Breast epithelium (tissue), 4 donors: ENCODE measurements around the gene ACBD7. TPM values are rescaled to one million over a fixed set of nuclear protein-coding genes. Genes with fewer than 3 reads are reported as not detected.

ENCODE experiments used
- DNase-seq, 2 donors: peaks; one replicate each; pipeline ENCODE4 v3.0.0-alpha.2; 2019; ENCODE audit warnings: low spot score in 2 of 2
- H3K27ac ChIP-seq, 2 donors: fragments of 200-600 bp; sonication (generic) in 1 of 2; one replicate each; pipeline ENCODE4 v1.5.1; 2016 to 2019; ENCODE audit warnings: mild to moderate bottlenecking in 1 of 2
- H3K27me3 ChIP-seq, 2 donors: fragments of 200-600 bp; sonication (generic) in 1 of 2; one replicate each; pipeline versions ENCODE4 v1.5.1 to v1.6.0; 2017 to 2019; ENCODE audit warnings: control low read depth in 1 of 2, mild to moderate bottlenecking in 1 of 2
- H3K36me3 ChIP-seq: fragments of 200-600 bp; one replicate; pipeline ENCODE4 v1.5.1; 2019
- H3K4me1 ChIP-seq, 2 donors: fragments of 200-600 bp; sonication (generic); one replicate each; pipeline ENCODE4 v1.5.1; 2016 to 2019; ENCODE audit warnings: control low read depth in 1 of 2
- H3K4me3 ChIP-seq, 3 donors: fragments of 200-600 bp; sonication (generic); 1 replicate in 2 of 3; 2 replicates in 1 of 3; pipeline ENCODE4 v1.5.1; 2016 to 2019; ENCODE audit warnings: mild to moderate bottlenecking in 3 of 3, moderate library complexity in 2 of 3
- H3K9me3 ChIP-seq, 2 donors: fragments of 200-600 bp; sonication (generic) in 1 of 2; one replicate each; pipeline ENCODE4 v1.5.1; 2016 to 2019; ENCODE audit warnings: control low read depth in 1 of 2
- CTCF ChIP-seq, 3 donors: fragments of 450-650 bp; IDR thresholded peaks; one replicate each; pipeline ENCODE4 v1.5.1; 2016 to 2017; ENCODE audit warnings: antibody characterized with exemption in 3 of 3, mild to moderate bottlenecking in 3 of 3, moderate library complexity in 3 of 3
- POLR2A ChIP-seq: fragments of 450-650 bp; IDR thresholded peaks from one replicate; pipeline ENCODE4 v1.6.1; 2016; ENCODE audit warnings: antibody characterized with exemption, mild to moderate bottlenecking, moderate library complexity
- POLR2AphosphoS5 ChIP-seq, 3 donors: sonication (generic); formaldehyde crosslinking; IDR thresholded peaks; one replicate each; pipeline ENCODE4 v1.6.1; 2017; ENCODE audit warnings: antibody characterized with exemption in 3 of 3
- intact Hi-C: fragments of 100-400 bp; cut with DNase I; formaldehyde crosslinking; loops from one replicate; pipeline ENCODE4 v1.15.1; 2023; ENCODE audit warnings: low total_unique reads
- total RNA-seq, 3 donors: library from RNA; depleted of rRNA; stranded (reverse); fragments of >200 nt; gene quantifications; one replicate each; pipeline ENCODE4 v1.1.0, GENCODE V29; 2016

Gene ACBD7
- total RNA-seq, 3 donors from 2014 or later = 1.0 to 1.1 TPM; not detected in 1

GRCh38 chr10:15075421-15075820, 13.2 kb downstream of the ACBD7 start:
- TF ChIP-seq POLR2AphosphoS5 (IDR thresholded peaks at IDR 0.05) (no peak), CTCF (IDR thresholded peaks at IDR 0.05) (no peak), POLR2A (no peak)
- DNase-seq = no peak
- Histone ChIP-seq H3K4me1 (no peaks in the 10 kb centered on the region), H3K4me3 (no peak overlapping the region), H3K27ac (no peak overlapping the region), H3K27me3 (no peaks in the 10 kb centered on the region), H3K9me3 (no peaks in the 10 kb centered on the region), H3K36me3 (no peaks in the 10 kb centered on the region)
- intact Hi-C loops = no loop called here

GRCh38 chr10:15072358-15072757, 16.2 kb downstream of the ACBD7 start:
- Histone ChIP-seq H3K4me3 (no peak overlapping the region), H3K4me1 (no peaks in the 10 kb centered on the region), H3K36me3 (no peaks in the 10 kb centered on the region), H3K9me3 (no peaks in the 10 kb centered on the region), H3K27ac (no peak overlapping the region), H3K27me3 (no peaks in the 10 kb centered on the region)
- TF ChIP-seq POLR2AphosphoS5 (IDR thresholded peaks at IDR 0.05) (no peak), POLR2A (no peak), CTCF (IDR thresholded peaks at IDR 0.05) (no peak)
- intact Hi-C loops = no loop called here
- no peak for DNase-seq

GRCh38 chr10:15069230-15069629, 19.3 kb downstream of the ACBD7 start:
- intact Hi-C loops = no loop called here
- Histone ChIP-seq H3K4me1 (no peaks in the 10 kb centered on the region), H3K27ac (no peak overlapping the region), H3K27me3 (no peaks in the 10 kb centered on the region), H3K4me3 (no peak overlapping the region), H3K9me3 (peaks cover 0 to 6% of the 10 kb centered on the region in 2 donors), H3K36me3 (no peaks in the 10 kb centered on the region)
- TF ChIP-seq POLR2AphosphoS5 (IDR thresholded peaks at IDR 0.05) (no peak), CTCF (IDR thresholded peaks at IDR 0.05) (no peak), POLR2A (no peak)
- DNase-seq = no peak

- Histone ChIP-seq H3K36me3 (no peaks in the 10 kb centered on the region), H3K4me1 (no peaks in the 10 kb centered on the region), H3K27ac (no peak overlapping the region), H3K27me3 (no peaks in the 10 kb centered on the region), H3K9me3 (peaks cover 0 to 6% of the 10 kb centered on the region in 2 donors), H3K4me3 (no peak overlapping the region)
- TF ChIP-seq CTCF (IDR thresholded peaks at IDR 0.05) = no peak
- TF ChIP-seq POLR2AphosphoS5 (IDR thresholded peaks at IDR 0.05) = no peak
- no peak for TF ChIP-seq POLR2A
- intact Hi-C loops = no loop called here
- DNase-seq = no peak
These were observed 19.8 kb downstream of the ACBD7 start for GRCh38 chr10:15068802-15069201.

GRCh38 chr10:15067154-15067553, 21.4 kb downstream of the ACBD7 start:
- Histone ChIP-seq H3K4me3 (no peak overlapping the region), H3K27me3 (no peaks in the 10 kb centered on the region), H3K27ac (no peak overlapping the region), H3K36me3 (no peaks in the 10 kb centered on the region), H3K4me1 (no peaks in the 10 kb centered on the region), H3K9me3 (peaks cover 0 to 6% of the 10 kb centered on the region in 2 donors)
- intact Hi-C loops = no loop called here
- TF ChIP-seq POLR2A (no peak), POLR2AphosphoS5 (IDR thresholded peaks at IDR 0.05) (no peak), CTCF (IDR thresholded peaks at IDR 0.05) (no peak)
- DNase-seq = no peak
